SK-N-SH (cell line): Measurements from ENCODE around the gene FKBP2.

Experiments
- CTCF ChIP-seq: fragments of 200-600 bp; sonication (generic); IDR thresholded peaks from 2 replicates; pipeline ENCODE4 v1.6.1; 2017; ENCODE audit warnings: antibody characterized with exemption, mild to moderate bottlenecking, moderate library complexity
- ELF1 ChIP-seq: IDR thresholded peaks from 2 replicates; pipeline ENCODE4 v1.4.0; 2012
- EP300 ChIP-seq, 2 experiments: IDR thresholded peaks; 2 replicates each; pipeline versions ENCODE4 v1.4.0 to v1.6.1; 2012; ENCODE audit warnings: borderline replicate concordance in 1 of 2, low read depth in 1 of 2, low read length in 1 of 2
- GABPA ChIP-seq: IDR thresholded peaks from 2 replicates; pipeline ENCODE4 v1.4.0; 2012; ENCODE audit warnings: low read depth, mild to moderate bottlenecking
- NRF1 ChIP-seq: IDR thresholded peaks from 2 replicates; pipeline ENCODE4 v1.6.1; 2012; ENCODE audit warnings: low read depth, mild to moderate bottlenecking, low read length
- USF2 ChIP-seq: fragments of 150-350 bp; IDR thresholded peaks from 2 replicates; pipeline ENCODE4 v1.6.1; 2017; ENCODE audit warnings: antibody characterized with exemption, low read length, low read depth, borderline replicate concordance
- TF ChIP-seq, protein P1 (sequence below): IDR thresholded peaks from 2 replicates; pipeline ENCODE4 v1.4.0; 2012; ENCODE audit warnings: low read depth, borderline replicate concordance

DNA sequence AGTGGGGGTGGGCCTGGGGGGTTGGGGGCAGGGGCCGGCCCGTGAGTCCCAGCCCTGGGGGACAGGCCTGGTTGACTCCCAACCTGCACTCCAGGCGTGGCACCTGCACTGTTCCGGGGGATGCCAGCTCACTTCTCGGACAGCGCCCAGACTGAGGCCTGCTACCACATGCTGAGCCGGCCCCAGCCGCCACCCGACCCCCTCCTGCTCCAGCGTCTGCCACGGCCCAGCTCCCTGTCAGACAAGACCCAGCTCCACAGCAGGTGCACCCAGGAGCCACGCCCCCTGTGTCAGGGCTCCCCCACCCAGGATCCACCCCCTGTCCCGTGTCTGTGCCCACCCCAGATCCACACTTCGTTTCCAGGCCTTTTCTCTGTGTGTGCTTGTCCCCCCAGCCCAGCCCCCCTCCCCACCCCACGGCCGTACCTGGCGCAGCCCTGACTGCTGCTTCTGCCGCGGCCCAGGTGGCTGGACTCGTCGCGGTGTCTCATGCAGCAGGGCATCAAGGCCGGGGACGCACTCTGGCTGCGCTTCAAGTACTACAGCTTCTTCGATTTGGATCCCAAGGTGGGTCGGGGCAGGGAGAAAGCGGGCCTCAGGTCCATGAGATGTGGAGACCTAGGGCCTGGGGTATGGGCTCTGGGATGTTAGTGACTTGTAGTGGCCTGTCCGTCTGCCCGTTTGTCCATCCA lies 29.6 kb upstream of the FKBP2 start:
- TF ChIP-seq USF2, result no peak
- TF ChIP-seq GABPA, result no peak
- no peak for TF ChIP-seq ELF1
- no peak for TF ChIP-seq EP300 (IDR thresholded peaks at IDR 0.05; ENCODE audit: borderline replicate concordance in 1 of 2, low read depth in 1 of 2, low read length in 1 of 2)
- TF ChIP-seq, protein P1, sequence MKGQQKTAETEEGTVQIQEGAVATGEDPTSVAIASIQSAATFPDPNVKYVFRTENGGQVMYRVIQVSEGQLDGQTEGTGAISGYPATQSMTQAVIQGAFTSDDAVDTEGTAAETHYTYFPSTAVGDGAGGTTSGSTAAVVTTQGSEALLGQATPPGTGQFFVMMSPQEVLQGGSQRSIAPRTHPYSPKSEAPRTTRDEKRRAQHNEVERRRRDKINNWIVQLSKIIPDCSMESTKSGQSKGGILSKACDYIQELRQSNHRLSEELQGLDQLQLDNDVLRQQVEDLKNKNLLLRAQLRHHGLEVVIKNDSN, result no peak
- TF ChIP-seq NRF1, result no peak
- TF ChIP-seq CTCF, result no peak
